ENCODE measurements around the gene TCF3. TPM values are rescaled to one million over a fixed set of nuclear protein-coding genes. Genes with fewer than 3 reads are reported as not detected.
"Not testable (repeated sequence)": the region's sequence is repeated elsewhere in the genome, so short reads cannot be mapped to it uniquely, and the experiment has no call there.

The TCF3 gene
- total RNA-seq, 3 donors from 2014 or later (not counting 1 experiment from before 2014, with no cell fraction given): 54.5 to 72.2 (median 64.3) TPM

GRCh38 chr19:1671716-1672037 is 19.3 kb upstream of the TCF3 start:
- peaks cover 0 to 5% of the 10 kb centered on the region in 2 donors for H3K4me1 Mint-ChIP-seq
- Histone ChIP-seq H3K36me3 (ENCODE audit: control insufficient read depth, insufficient read depth, low read length) (no peaks in the 10 kb centered on the region), H3K4me3 (ENCODE audit: low read length) (no peak overlapping the region), H3K4me1 (ENCODE audit: control insufficient read depth, insufficient read depth, low read length) (peaks cover 24% of the 10 kb centered on the region), H3K27ac (ENCODE audit: low read length) (no peak overlapping the region), H3K27me3 (ENCODE audit: control insufficient read depth, insufficient read depth, low read length) (peaks cover 49% of the 10 kb centered on the region), H3K9me3 (ENCODE audit: control insufficient read depth, insufficient read depth, low read length) (no peaks in the 10 kb centered on the region)
- no peaks in the 10 kb centered on the region for H3K36me3 Mint-ChIP-seq
- DNase-seq: no peak
- H3K9me3 Mint-ChIP-seq: no peaks in the 10 kb centered on the region
- TF ChIP-seq CTCF (IDR thresholded peaks at IDR 0.05): no peak
- H3K4me3 Mint-ChIP-seq: no peak overlapping the region
- no peak overlapping the region for H3K27ac Mint-ChIP-seq
- 4% methylated on average over 12 of the region's 17 CpGs for WGBS (ENCODE audit: insufficient coverage)
- H3K27me3 Mint-ChIP-seq (ENCODE audit: low read depth in 2 of 2): peaks cover 12 to 34% of the 10 kb centered on the region in 2 donors
- intact Hi-C loops (cut with micrococcal nuclease): loop anchor here (2.0 to 5.0 kb wide), 3 partner anchors 64 to 124 kb away; partner anchors contain the start of gene UQCR11
- no peak for ATAC-seq

GRCh38 chr19:1670747-1671146 is 18.3 kb upstream of the TCF3 start:
- not testable (repeated sequence) for H3K27ac ChIP-seq (ENCODE audit: low read length); H3K4me1 Mint-ChIP-seq; H3K4me3 ChIP-seq (ENCODE audit: low read length); H3K36me3 ChIP-seq (ENCODE audit: control insufficient read depth, insufficient read depth, low read length); H3K36me3 Mint-ChIP-seq; ATAC-seq; H3K4me3 Mint-ChIP-seq; H3K9me3 Mint-ChIP-seq; H3K27ac Mint-ChIP-seq; DNase-seq; H3K9me3 ChIP-seq (ENCODE audit: control insufficient read depth, insufficient read depth, low read length)
- peaks cover 12 to 38% of the 10 kb centered on the region in 2 donors for H3K27me3 Mint-ChIP-seq (ENCODE audit: low read depth in 2 of 2)
- WGBS (ENCODE audit: insufficient coverage): 48% methylated on average over 14 of the region's 14 CpGs
- peaks cover 24% of the 10 kb centered on the region for H3K4me1 ChIP-seq (ENCODE audit: control insufficient read depth, insufficient read depth, low read length)
- H3K27me3 ChIP-seq (ENCODE audit: control insufficient read depth, insufficient read depth, low read length): peaks cover 42% of the 10 kb centered on the region
- intact Hi-C loops (cut with micrococcal nuclease): loop anchor here (5.0 kb wide), 2 partner anchors 63 to 123 kb away; partner anchors contain the start of gene UQCR11

GRCh38 chr19:1668486-1669270 is 16.3 kb upstream of the TCF3 start:
- Histone ChIP-seq H3K4me3 (ENCODE audit: low read length) (no peak overlapping the region), H3K27ac (ENCODE audit: low read length) (peak overlapping the region; percentile 8), H3K36me3 (ENCODE audit: control insufficient read depth, insufficient read depth, low read length) (no peaks in the 10 kb centered on the region), H3K4me1 (ENCODE audit: control insufficient read depth, insufficient read depth, low read length) (peaks cover 24% of the 10 kb centered on the region), H3K27me3 (ENCODE audit: control insufficient read depth, insufficient read depth, low read length) (peaks cover 31% of the 10 kb centered on the region), H3K9me3 (ENCODE audit: control insufficient read depth, insufficient read depth, low read length) (no peaks in the 10 kb centered on the region)
- Mint-ChIP-seq H3K4me3 (no peak overlapping the region), H3K36me3 (no peaks in the 10 kb centered on the region), H3K4me1 (peaks cover 0 to 5% of the 10 kb centered on the region in 2 donors), H3K9me3 (no peaks in the 10 kb centered on the region), H3K27ac (no peak overlapping the region), H3K27me3 (ENCODE audit: low read depth in 2 of 2) (peaks cover 12 to 27% of the 10 kb centered on the region in 2 donors)
- intact Hi-C loops (cut with micrococcal nuclease): no loop called here
- no peak for TF ChIP-seq CTCF (IDR thresholded peaks at IDR 0.05)
- WGBS (ENCODE audit: insufficient coverage): 3% methylated on average over 19 of the region's 21 CpGs
- peak in 1 of 2 donors; percentile 56 for DNase-seq
- ATAC-seq: peak; percentile 44 to 54 (median 52)

- H3K4me1 ChIP-seq (ENCODE audit: control insufficient read depth, insufficient read depth, low read length): peaks cover 24% of the 10 kb centered on the region
- no peak overlapping the region for H3K27ac Mint-ChIP-seq
- DNase-seq (no peak), ATAC-seq (no peak)
- H3K27me3 Mint-ChIP-seq (ENCODE audit: low read depth in 2 of 2): peaks cover 12 to 23% of the 10 kb centered on the region in 2 donors
- H3K27ac ChIP-seq (ENCODE audit: low read length): peak overlapping the region; percentile 8
- no peaks in the 10 kb centered on the region for H3K36me3 Mint-ChIP-seq
- no peaks in the 10 kb centered on the region for H3K9me3 Mint-ChIP-seq
- H3K36me3 ChIP-seq (ENCODE audit: control insufficient read depth, insufficient read depth, low read length): no peaks in the 10 kb centered on the region
- H3K9me3 ChIP-seq (ENCODE audit: control insufficient read depth, insufficient read depth, low read length): no peaks in the 10 kb centered on the region
- no peak overlapping the region for H3K4me3 ChIP-seq (ENCODE audit: low read length)
- peaks cover 0 to 5% of the 10 kb centered on the region in 2 donors for H3K4me1 Mint-ChIP-seq
- H3K27me3 ChIP-seq (ENCODE audit: control insufficient read depth, insufficient read depth, low read length): peaks cover 27% of the 10 kb centered on the region
- TF ChIP-seq CTCF (IDR thresholded peaks at IDR 0.05): no peak
- no peak overlapping the region for H3K4me3 Mint-ChIP-seq
- intact Hi-C loops (cut with micrococcal nuclease): no loop called here
- WGBS (ENCODE audit: insufficient coverage): 68% methylated on average over 2 of the region's 2 CpGs
Measured at GRCh38 chr19:1668048-1668485, 15.7 kb upstream of the TCF3 start.
